ENCODE data around the gene POC1A.

The POC1A gene

DNA sequence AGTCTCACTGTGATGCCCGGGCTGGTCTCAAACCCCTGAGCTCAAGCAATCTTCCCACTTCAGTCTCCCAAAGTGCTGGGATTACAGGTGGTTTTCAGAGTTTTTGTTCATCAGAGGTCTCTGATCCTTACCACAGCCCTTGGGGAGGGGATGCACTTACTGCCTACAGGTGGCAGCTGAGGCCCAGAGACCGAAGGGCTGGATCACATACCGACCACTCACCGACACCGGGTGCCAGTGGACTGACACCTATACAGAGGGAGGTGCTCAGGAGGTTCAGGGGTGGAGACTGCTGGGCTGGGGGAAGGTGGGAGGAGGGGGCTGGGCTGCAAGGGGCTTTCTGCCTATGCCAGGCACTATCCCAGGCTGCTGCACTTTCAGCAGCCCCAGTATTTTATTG, 117.4 kb downstream of the POC1A start:
- Histone ChIP-seq H3K79me2 (ENCODE audit: control insufficient read depth, low read length) (no peaks in the 10 kb centered on the region), H3K36me3 (ENCODE audit: control insufficient read depth, low read length) (no peaks in the 10 kb centered on the region), H4K20me1 (ENCODE audit: control insufficient read depth, insufficient read depth, low read depth, low read length) (no peaks in the 10 kb centered on the region), H3F3A (ENCODE audit: control insufficient read depth, insufficient read depth) (no peaks in the 10 kb centered on the region), H3K4me3 (ENCODE audit: low read length) (no peak overlapping the region), H3K4me1 (ENCODE audit: control insufficient read depth, low read length) (no peaks in the 10 kb centered on the region), H3K9me2 (replicated peaks; ENCODE audit: control insufficient read depth, low read length) (no peaks in the 10 kb centered on the region), H3K27ac (ENCODE audit: low read depth, low read length) (no peak overlapping the region), H3K27me3 (ENCODE audit: control insufficient read depth, low read length) (peaks cover 15% of the 10 kb centered on the region), H3K4me2 (ENCODE audit: low read length) (no peak overlapping the region), H3K9me3 (ENCODE audit: control insufficient read depth, insufficient read depth, low read length) (no peaks in the 10 kb centered on the region)
- TF ChIP-seq, protein P1, sequence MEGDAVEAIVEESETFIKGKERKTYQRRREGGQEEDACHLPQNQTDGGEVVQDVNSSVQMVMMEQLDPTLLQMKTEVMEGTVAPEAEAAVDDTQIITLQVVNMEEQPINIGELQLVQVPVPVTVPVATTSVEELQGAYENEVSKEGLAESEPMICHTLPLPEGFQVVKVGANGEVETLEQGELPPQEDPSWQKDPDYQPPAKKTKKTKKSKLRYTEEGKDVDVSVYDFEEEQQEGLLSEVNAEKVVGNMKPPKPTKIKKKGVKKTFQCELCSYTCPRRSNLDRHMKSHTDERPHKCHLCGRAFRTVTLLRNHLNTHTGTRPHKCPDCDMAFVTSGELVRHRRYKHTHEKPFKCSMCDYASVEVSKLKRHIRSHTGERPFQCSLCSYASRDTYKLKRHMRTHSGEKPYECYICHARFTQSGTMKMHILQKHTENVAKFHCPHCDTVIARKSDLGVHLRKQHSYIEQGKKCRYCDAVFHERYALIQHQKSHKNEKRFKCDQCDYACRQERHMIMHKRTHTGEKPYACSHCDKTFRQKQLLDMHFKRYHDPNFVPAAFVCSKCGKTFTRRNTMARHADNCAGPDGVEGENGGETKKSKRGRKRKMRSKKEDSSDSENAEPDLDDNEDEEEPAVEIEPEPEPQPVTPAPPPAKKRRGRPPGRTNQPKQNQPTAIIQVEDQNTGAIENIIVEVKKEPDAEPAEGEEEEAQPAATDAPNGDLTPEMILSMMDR (IDR thresholded peaks at IDR 0.05; ENCODE audit: low read depth, low read length, poor library complexity, severe bottlenecking), result no peak

DNA sequence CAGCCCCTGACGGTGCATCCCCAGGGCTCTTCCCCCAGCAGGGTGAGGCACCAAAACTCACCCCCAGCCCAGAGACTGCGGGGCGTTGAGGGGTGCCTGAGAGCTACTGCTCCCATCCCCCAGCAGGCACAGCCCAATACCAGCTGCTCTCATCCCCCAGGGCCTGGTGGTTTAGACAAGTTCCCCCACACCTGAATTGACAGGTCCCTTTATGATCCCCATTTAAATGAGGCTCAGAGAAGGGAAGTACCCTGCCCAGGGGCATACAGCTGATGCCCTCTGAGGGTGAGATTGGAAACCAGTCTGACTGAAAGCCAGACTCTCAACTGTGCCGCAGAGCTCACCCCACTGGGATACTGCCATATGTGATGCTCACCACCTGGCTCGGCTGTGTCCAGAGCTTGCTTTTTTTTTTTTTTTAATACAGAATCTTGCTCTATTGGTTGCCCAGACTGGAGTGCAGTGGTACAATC, 118.0 kb downstream of the POC1A start:
- Histone ChIP-seq H3K4me3 (ENCODE audit: low read length) (no peak overlapping the region), H3K4me1 (ENCODE audit: control insufficient read depth, low read length) (no peaks in the 10 kb centered on the region)

DNA sequence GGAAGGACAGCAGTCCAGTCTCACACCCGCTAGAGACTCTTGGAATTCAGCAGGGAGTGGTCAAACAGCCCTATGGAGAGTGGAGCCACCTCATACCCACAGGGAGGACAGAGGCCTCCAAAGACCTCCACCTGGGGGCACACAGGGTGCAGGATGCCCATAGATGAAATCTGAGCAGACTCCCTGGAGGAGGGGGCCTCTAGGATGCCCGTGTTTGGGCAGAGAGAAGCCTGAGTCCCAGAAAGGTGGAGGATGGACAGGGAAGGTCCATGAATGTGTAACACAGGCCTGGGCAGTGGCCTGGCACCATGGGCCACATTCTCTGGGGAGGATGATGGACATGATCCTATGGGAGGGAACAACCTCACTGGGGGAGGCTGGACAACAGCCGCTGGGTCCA, 119.6 kb downstream of the POC1A start:
- TF ChIP-seq, protein P1 (IDR thresholded peaks at IDR 0.05; ENCODE audit: low read depth, low read length, poor library complexity, severe bottlenecking), result no peak
- no peak for TF ChIP-seq EZH2phosphoT487 (IDR thresholded peaks at IDR 0.05; ENCODE audit: borderline replicate concordance, low read length)
- no peaks in the 10 kb centered on the region for H3K9me3 ChIP-seq (ENCODE audit: control insufficient read depth, insufficient read depth, low read length)
- no peaks in the 10 kb centered on the region for H3K36me3 ChIP-seq (ENCODE audit: control insufficient read depth, low read length)
- no peak overlapping the region for H3K27ac ChIP-seq (ENCODE audit: low read depth, low read length)
- H3K4me3 ChIP-seq (ENCODE audit: low read length), result no peak overlapping the region
- no peaks in the 10 kb centered on the region for H3K9me2 ChIP-seq (replicated peaks; ENCODE audit: control insufficient read depth, low read length)
- no peaks in the 10 kb centered on the region for H3K4me1 ChIP-seq (ENCODE audit: control insufficient read depth, low read length)
- H3F3A ChIP-seq (ENCODE audit: control insufficient read depth, insufficient read depth), result no peaks in the 10 kb centered on the region
- peaks cover 7% of the 10 kb centered on the region; the same call in 1 of the 2 replicates for H3K27me3 ChIP-seq (ENCODE audit: control insufficient read depth, low read length)
- H3K4me2 ChIP-seq (ENCODE audit: low read length), result no peak overlapping the region
- no peaks in the 10 kb centered on the region for H4K20me1 ChIP-seq (ENCODE audit: control insufficient read depth, insufficient read depth, low read depth, low read length)
- H3K79me2 ChIP-seq (ENCODE audit: control insufficient read depth, low read length), result no peaks in the 10 kb centered on the region

More for the DNA sequence above, 118.0 kb downstream of the POC1A start:
- Histone ChIP-seq H3K36me3 (ENCODE audit: control insufficient read depth, low read length) (no peaks in the 10 kb centered on the region), H3F3A (ENCODE audit: control insufficient read depth, insufficient read depth) (no peaks in the 10 kb centered on the region), H3K4me2 (ENCODE audit: low read length) (no peak overlapping the region), H3K9me2 (replicated peaks; ENCODE audit: control insufficient read depth, low read length) (no peaks in the 10 kb centered on the region), H3K79me2 (ENCODE audit: control insufficient read depth, low read length) (no peaks in the 10 kb centered on the region), H4K20me1 (ENCODE audit: control insufficient read depth, insufficient read depth, low read depth, low read length) (no peaks in the 10 kb centered on the region), H3K27me3 (ENCODE audit: control insufficient read depth, low read length) (peaks cover 10% of the 10 kb centered on the region; the same call in 1 of the 2 replicates), H3K27ac (ENCODE audit: low read depth, low read length) (no peak overlapping the region), H3K9me3 (ENCODE audit: control insufficient read depth, insufficient read depth, low read length) (no peaks in the 10 kb centered on the region)
- TF ChIP-seq EZH2phosphoT487 (IDR thresholded peaks at IDR 0.05; ENCODE audit: borderline replicate concordance, low read length), result no peak
- TF ChIP-seq, protein P1 (IDR thresholded peaks at IDR 0.05; ENCODE audit: low read depth, low read length, poor library complexity, severe bottlenecking), result no peak
